ENCODE data around the gene AP3M1. TPM values are rescaled to one million over a fixed set of nuclear protein-coding genes. Genes with fewer than 3 reads are reported as not detected.

AP3M1 gene
- total RNA-seq, 1 donor: 21.2 TPM

DNA sequence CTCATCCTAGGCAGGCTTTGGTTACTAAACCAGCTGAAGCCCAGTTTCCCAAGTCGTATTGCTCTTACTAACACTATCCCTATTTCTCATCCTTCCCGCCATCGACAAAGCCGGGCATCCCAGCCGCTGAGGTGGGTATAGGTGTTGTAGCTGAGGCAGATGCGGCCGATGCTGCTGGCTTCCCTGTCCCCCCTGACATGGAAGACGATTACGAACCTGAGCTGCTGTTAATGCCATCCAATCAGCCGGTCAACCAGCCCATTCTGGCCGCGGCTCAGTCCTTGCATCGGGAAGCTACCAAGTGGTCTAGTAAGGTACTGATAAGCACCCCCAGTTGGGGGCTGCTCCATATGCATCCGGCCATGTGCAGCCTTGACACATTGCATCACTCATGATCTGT is 38.8 kb downstream of the AP3M1 start:
- H3K4me3 ChIP-seq (ENCODE audit: low read length): no peak overlapping the region
- no peaks in the 10 kb centered on the region for H3K4me1 ChIP-seq (ENCODE audit: insufficient read depth, low read length)
- no peaks in the 10 kb centered on the region for H3K27me3 ChIP-seq (ENCODE audit: insufficient read depth, low read length)
- H3K9me3 ChIP-seq (ENCODE audit: low read depth, low read length): no peaks in the 10 kb centered on the region

DNA sequence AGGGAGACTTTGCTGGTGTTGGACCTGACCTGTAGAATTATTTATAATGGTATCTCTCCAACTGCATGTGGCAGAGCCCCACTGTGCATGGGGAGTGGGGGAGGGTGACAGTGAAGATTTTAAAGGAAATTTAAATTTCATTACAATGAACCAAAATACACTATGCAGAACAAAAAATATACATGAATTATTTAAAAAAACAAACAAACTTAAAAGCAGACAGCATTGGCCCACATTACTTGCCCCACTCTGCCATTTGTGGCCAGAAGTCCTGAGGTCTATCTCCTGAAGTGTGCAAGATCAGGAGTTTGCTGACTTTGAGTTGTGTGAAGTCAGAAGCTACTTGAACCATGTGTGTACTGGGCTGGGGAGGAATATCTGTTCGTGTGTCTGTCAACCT is 40.5 kb downstream of the AP3M1 start:
- H3K27me3 ChIP-seq (ENCODE audit: insufficient read depth, low read length): no peaks in the 10 kb centered on the region
- no peak overlapping the region for H3K4me3 ChIP-seq (ENCODE audit: low read length)
- H3K9me3 ChIP-seq (ENCODE audit: low read depth, low read length): no peaks in the 10 kb centered on the region
- no peaks in the 10 kb centered on the region for H3K4me1 ChIP-seq (ENCODE audit: insufficient read depth, low read length)

DNA sequence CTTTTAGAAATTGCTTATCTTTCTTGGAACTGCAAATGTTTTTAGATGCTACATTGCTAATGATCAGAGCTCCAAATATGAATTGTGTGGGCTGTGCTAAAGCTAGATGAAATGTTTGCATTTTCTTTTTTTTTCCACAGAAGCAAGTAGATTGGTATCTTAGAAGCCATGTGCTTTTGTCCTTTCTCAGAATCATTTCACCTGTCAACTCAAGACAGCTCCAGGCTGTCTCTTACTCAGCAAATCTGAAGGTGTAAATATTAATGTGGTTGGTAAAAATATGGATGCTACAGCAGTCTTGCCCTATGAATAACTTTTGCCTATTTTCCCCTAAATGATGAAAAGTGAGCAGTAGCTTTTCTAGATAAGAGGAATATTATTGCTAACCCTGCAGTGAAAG is 41.2 kb downstream of the AP3M1 start:
- Histone ChIP-seq H3K27me3 (ENCODE audit: insufficient read depth, low read length) (no peaks in the 10 kb centered on the region), H3K9me3 (ENCODE audit: low read depth, low read length) (no peaks in the 10 kb centered on the region), H3K4me3 (ENCODE audit: low read length) (no peak overlapping the region), H3K4me1 (ENCODE audit: insufficient read depth, low read length) (no peaks in the 10 kb centered on the region)

DNA sequence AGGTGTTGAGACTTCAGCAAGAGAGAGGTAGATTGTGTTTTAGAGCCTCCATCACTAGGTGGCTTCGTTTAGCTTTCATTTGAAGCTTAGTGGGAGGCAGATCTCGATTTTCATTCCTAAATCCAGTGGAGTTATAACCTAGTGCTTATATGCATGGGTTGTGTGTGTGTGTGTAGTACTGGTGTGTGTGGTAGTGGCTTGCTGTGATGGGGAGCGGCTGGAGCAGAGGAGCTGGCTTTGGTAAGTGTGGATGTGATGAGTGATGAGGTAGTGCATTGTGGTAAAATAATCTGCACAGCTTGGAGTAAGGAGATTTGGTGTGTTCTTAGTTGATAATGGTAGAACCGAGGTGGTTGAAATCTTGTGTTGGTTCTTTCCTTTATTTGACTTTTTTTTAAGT is 43.2 kb downstream of the AP3M1 start:
- H3K9me3 ChIP-seq (ENCODE audit: low read depth, low read length): no peaks in the 10 kb centered on the region
- H3K27me3 ChIP-seq (ENCODE audit: insufficient read depth, low read length): no peaks in the 10 kb centered on the region
- no peaks in the 10 kb centered on the region for H3K4me1 ChIP-seq (ENCODE audit: insufficient read depth, low read length)
- H3K4me3 ChIP-seq (ENCODE audit: low read length): no peak overlapping the region

DNA sequence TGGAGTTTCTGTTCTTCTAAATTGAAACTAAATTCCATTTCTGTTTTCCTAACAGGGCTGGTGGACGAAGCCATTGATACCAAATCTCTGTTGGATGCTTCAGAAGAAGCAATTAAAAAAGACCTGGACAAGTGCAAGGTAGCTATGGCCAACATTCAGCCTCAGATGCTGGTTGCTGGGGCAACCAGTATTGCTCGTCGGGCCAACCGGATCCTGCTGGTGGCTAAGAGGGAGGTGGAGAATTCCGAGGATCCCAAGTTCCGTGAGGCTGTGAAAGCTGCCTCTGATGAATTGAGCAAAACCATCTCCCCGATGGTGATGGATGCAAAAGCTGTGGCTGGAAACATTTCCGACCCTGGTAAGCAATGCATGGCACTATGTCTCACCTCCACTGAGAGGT is 45.6 kb downstream of the AP3M1 start:
- Histone ChIP-seq H3K4me1 (ENCODE audit: insufficient read depth, low read length) (no peaks in the 10 kb centered on the region), H3K9me3 (ENCODE audit: low read depth, low read length) (no peaks in the 10 kb centered on the region), H3K4me3 (ENCODE audit: low read length) (no peak overlapping the region), H3K27me3 (ENCODE audit: insufficient read depth, low read length) (no peaks in the 10 kb centered on the region)

DNA sequence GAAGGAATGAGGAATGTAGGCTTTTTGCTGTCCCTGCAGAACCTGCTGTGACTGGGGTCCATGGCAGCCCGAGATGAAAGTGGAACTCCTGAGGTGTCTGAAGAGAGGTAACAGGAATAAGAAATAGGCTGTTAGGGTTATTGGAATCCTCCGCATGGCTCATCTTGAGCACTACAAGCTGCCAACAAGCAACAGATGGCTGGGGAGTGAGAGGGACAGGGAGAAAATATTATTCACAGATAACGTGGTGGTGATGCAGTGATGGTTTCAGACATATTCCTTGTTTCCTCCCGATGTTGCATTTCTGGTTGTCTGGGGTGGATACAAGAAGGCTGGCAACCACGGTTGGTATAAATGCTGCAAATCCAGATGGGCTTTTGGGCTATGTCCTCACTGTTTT is 46.1 kb downstream of the AP3M1 start:
- Histone ChIP-seq H3K9me3 (ENCODE audit: low read depth, low read length) (no peaks in the 10 kb centered on the region), H3K27me3 (ENCODE audit: insufficient read depth, low read length) (no peaks in the 10 kb centered on the region), H3K4me1 (ENCODE audit: insufficient read depth, low read length) (no peaks in the 10 kb centered on the region), H3K4me3 (ENCODE audit: low read length) (no peak overlapping the region)

DNA sequence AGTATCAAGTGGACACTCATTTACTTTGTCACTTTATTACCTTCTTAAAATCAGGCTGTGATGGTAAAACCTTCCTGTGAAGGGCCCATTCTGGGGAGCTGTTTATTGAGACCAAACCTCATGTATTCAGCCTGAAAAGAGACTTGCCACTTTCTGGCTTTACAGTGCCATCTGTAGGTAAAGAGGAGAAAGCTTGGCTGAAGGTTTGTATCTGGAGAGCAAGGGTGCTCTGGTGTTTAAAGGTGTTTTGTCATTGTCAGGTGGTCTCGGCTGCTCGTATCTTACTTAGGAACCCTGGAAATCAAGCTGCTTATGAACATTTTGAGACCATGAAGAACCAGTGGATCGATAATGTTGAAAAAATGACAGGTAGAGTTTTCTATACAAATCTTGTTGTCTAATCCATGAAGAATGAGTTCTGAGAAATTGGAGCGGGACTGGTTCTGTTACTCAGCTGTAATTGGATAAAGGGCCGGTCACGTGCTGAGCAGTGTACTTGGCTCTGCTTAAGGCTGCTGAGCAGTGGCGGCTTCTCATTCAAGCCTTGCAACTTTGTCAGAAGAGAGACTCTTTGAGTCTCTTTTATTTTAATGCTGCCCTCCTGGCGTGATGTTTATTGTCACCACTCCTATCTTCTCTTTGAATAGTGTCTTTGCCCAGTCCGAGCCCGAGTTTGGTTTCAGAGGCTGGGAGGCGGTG is 46.9 kb downstream of the AP3M1 start:
- Histone ChIP-seq H3K9me3 (ENCODE audit: low read depth, low read length) (no peaks in the 10 kb centered on the region), H3K4me3 (ENCODE audit: low read length) (no peak overlapping the region), H3K4me1 (ENCODE audit: insufficient read depth, low read length) (no peaks in the 10 kb centered on the region), H3K27me3 (ENCODE audit: insufficient read depth, low read length) (no peaks in the 10 kb centered on the region)

DNA sequence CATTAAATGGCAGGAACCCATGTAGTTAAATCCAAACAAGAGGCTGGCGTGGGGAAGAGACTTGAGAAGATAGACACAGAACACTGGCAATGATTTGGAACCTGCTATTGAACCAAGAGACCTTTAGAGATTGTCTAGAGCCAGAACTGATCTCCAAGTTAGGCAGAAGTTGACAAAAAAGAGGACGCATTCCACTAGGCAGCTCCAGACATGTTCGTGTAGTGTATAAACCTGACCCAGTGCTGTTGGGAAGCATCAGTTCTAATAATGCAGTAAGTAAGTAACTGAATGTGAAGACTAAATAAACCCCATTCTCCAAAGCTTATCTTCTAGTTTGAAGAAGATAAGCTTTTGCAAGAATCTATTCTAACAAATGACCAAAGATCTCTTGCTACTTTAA is 50.8 kb downstream of the AP3M1 start:
- Histone ChIP-seq H3K4me1 (ENCODE audit: insufficient read depth, low read length) (no peaks in the 10 kb centered on the region), H3K27me3 (ENCODE audit: insufficient read depth, low read length) (no peaks in the 10 kb centered on the region), H3K9me3 (ENCODE audit: low read depth, low read length) (no peaks in the 10 kb centered on the region), H3K4me3 (ENCODE audit: low read length) (no peak overlapping the region)

DNA sequence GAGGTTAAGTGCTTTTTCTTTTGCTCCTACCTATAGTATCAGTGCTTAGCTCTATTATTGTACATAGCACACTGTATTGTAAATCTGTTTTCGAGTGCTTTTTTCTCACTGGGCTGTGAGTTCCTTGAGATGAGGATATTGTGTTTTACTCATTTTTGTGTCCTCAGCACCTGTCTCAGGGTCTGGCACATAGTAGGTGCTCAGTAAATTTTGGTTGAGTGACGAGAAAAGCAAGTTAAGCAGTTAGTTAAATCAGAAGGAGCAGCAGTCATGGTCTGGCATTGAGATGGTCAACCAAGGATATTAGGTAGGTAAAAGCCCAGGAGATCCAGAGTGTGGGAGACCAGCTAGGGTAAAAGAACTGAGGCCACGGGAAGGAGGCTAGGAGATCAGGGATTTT is 51.2 kb downstream of the AP3M1 start:
- H3K27me3 ChIP-seq (ENCODE audit: insufficient read depth, low read length): no peaks in the 10 kb centered on the region
- H3K9me3 ChIP-seq (ENCODE audit: low read depth, low read length): no peaks in the 10 kb centered on the region
- H3K4me1 ChIP-seq (ENCODE audit: insufficient read depth, low read length): no peaks in the 10 kb centered on the region
- H3K4me3 ChIP-seq (ENCODE audit: low read length): no peak overlapping the region

DNA sequence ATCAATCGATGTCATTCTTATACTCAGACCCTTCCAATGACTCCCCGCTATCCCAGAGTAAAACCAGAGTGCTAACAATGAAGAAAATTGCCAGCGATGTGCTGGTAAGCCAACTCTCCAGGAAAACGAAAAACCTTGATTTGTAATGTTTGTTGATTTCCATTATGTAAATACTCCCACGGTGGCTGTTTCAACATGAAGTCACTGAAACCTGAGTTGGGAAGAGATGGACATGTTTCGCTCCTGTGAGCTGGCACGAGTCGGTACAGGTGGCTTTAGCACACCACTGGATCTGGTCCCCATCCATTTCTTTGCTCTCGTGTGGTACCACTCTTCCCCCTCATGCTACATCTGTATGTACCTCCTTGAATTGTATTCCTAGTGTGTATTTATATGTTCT is 52.9 kb downstream of the AP3M1 start:
- Histone ChIP-seq H3K9me3 (ENCODE audit: low read depth, low read length) (no peaks in the 10 kb centered on the region), H3K4me3 (ENCODE audit: low read length) (no peak overlapping the region), H3K4me1 (ENCODE audit: insufficient read depth, low read length) (no peaks in the 10 kb centered on the region), H3K27me3 (ENCODE audit: insufficient read depth, low read length) (no peaks in the 10 kb centered on the region)

DNA sequence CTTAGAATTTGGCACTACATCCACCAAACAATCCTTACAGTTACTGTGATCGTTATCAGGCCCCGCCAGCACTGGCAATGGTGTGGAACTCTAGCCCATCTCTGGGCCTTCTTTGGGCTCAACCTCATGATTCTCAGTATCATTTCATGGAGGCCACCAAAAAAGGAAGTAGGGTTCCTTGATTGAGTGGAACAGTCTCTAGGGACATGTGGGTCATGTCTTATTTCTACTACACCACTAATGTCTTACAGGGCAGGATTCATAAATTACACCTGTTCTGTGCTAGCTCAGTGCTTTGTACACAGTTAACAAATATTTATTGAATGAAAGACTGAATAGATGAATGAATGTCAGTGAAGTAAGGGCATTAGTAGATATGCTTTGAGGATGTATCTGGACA is 53.9 kb downstream of the AP3M1 start:
- no peaks in the 10 kb centered on the region for H3K27me3 ChIP-seq (ENCODE audit: insufficient read depth, low read length)
- no peak overlapping the region for H3K4me3 ChIP-seq (ENCODE audit: low read length)
- no peaks in the 10 kb centered on the region for H3K4me1 ChIP-seq (ENCODE audit: insufficient read depth, low read length)
- no peaks in the 10 kb centered on the region for H3K9me3 ChIP-seq (ENCODE audit: low read depth, low read length)

DNA sequence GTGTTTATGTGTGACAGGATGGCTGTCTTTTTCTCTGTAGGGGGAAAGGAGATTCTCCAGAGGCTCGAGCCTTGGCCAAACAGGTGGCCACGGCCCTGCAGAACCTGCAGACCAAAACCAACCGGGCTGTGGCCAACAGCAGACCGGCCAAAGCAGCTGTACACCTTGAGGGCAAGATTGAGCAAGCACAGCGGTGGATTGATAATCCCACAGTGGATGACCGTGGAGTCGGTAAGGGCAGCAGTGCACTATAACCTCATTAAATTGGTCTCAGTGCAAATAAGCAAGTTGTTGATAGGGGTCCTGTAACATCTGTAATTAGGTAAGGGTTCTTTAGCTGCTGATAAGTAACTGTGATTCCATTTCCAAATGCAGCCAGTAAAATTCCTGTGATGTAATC is 56.4 kb downstream of the AP3M1 start:
- Histone ChIP-seq H3K4me1 (ENCODE audit: insufficient read depth, low read length) (no peaks in the 10 kb centered on the region), H3K4me3 (ENCODE audit: low read length) (no peak overlapping the region), H3K9me3 (ENCODE audit: low read depth, low read length) (no peaks in the 10 kb centered on the region), H3K27me3 (ENCODE audit: insufficient read depth, low read length) (no peaks in the 10 kb centered on the region)

DNA sequence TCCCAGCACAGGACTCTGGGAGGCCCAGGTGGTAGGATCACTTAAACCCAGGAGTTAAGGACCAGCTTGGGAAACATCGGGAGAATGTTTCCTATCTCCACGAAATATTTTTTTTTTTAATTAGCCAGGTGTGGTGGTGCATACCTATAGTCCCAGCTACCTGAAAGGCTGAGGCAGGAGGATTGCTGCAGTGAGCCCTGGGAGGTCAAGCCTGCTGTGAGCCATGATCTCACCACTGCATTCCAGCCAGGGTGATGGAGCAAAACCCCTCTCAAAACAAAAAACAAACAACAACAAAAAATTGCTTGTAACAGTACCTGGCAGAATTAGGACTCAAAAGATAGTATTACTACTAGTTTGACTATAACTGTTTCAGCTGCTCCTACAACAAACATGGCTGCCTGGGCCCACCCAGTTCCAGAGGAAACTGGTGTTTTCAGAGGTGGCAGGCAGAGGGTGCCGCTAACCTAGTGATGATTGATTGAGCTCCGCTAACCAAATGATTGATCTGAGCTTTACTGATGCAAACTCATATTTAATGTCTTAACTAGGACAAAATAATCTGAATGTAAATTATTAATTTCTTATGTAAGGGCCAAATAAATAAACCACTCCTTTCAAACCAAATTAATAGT is 57.0 kb downstream of the AP3M1 start:
- Histone ChIP-seq H3K27me3 (ENCODE audit: insufficient read depth, low read length) (no peaks in the 10 kb centered on the region), H3K9me3 (ENCODE audit: low read depth, low read length) (no peaks in the 10 kb centered on the region), H3K4me3 (ENCODE audit: low read length) (no peak overlapping the region), H3K4me1 (ENCODE audit: insufficient read depth, low read length) (no peaks in the 10 kb centered on the region)

DNA sequence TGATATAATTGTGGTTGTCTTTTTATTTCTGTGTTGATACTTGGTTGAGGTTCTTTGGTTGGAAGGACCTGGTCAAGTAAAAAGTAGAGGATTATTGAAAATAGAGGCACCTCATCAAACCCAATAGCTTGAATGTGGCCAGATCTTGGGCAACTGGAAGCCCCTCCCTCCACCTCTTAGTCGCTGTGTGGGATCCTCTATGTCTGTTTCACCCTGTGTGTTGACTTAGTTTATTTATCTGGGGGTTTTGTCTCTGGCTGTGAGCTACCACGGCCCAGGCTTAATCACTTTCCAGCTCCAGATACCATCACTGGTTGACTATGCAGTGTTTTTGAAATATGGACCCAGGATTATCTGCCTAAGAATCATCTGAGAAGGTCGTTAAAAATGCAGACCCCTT is 58.3 kb downstream of the AP3M1 start:
- Histone ChIP-seq H3K9me3 (ENCODE audit: low read depth, low read length) (no peaks in the 10 kb centered on the region), H3K4me3 (ENCODE audit: low read length) (no peak overlapping the region), H3K4me1 (ENCODE audit: insufficient read depth, low read length) (no peaks in the 10 kb centered on the region), H3K27me3 (ENCODE audit: insufficient read depth, low read length) (no peaks in the 10 kb centered on the region)

DNA sequence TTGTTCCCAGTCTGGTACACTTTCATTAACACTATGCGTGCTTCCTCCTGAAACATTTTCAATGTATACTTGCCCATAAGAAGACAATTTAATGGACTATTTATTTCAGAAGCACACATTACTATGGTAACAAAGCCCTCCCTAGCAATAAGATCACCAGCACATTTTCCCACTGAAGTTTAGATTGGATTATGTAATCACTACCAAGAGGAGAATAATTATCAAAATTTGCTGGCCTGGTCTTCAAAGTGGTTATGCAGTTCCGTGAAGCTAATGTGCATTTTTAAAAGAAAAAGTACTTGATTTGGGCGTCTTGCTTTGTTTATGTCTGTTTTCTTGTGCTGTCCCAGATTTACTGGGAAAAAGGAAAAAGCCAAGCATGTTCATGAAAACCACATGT is 61.9 kb downstream of the AP3M1 start:
- no peaks in the 10 kb centered on the region for H3K27me3 ChIP-seq (ENCODE audit: insufficient read depth, low read length)
- no peaks in the 10 kb centered on the region for H3K9me3 ChIP-seq (ENCODE audit: low read depth, low read length)
- H3K4me1 ChIP-seq (ENCODE audit: insufficient read depth, low read length): no peaks in the 10 kb centered on the region
- no peak overlapping the region for H3K4me3 ChIP-seq (ENCODE audit: low read length)

DNA sequence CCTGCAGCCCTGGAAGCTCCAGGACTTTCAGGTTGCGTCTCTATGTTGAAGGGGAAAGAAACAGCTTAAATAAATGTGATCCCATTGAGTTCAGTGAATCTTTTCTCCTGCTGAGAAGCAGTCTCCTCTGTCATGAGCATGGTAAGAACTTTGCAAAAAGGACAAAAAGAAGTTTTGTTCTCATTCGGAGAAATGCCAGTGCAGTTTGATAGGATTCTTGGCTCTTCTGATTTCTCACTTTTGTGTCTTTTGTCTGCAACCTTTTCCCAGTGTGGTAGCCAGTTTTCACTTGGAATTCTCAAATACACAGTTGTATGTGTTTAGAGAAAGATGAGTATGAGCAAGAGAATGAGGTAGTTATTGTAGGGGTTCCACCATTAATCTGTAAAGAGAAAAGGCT is 64.3 kb downstream of the AP3M1 start:
- Histone ChIP-seq H3K4me1 (ENCODE audit: insufficient read depth, low read length) (no peaks in the 10 kb centered on the region), H3K27me3 (ENCODE audit: insufficient read depth, low read length) (no peaks in the 10 kb centered on the region), H3K4me3 (ENCODE audit: low read length) (no peak overlapping the region), H3K9me3 (ENCODE audit: low read depth, low read length) (no peaks in the 10 kb centered on the region)
